MM.1S (cell line): Measurements from ENCODE around the gene PLCH1.

Source experiments
- CTCF ChIP-seq: fragments of 300-600 bp; sonication (generic); IDR thresholded peaks from 2 replicates; pipeline ENCODE4 v1.5.1; 2016; ENCODE audit warnings: antibody characterized with exemption, low read length, mixed read lengths
- EZH2 ChIP-seq: fragments of 300-600 bp; sonication (generic); optimal IDR thresholded peaks from 2 replicates; pipeline ENCODE3; 2017; ENCODE audit warnings: low read depth, mild to moderate bottlenecking, antibody characterized with exemption, low read length, mixed read lengths
- EZH2phosphoT487 ChIP-seq: fragments of 300-600 bp; sonication (generic); IDR thresholded peaks from 2 replicates; pipeline ENCODE4 v1.6.1; 2018; ENCODE audit warnings: antibody characterized with exemption, low read length

- no peak for TF ChIP-seq CTCF
- TF ChIP-seq EZH2: no peak
- TF ChIP-seq EZH2phosphoT487: no peak
These were observed 303.8 kb downstream of the PLCH1 start for GRCh38 chr3:155441026-155441425.
